GM19395 (cell line): ENCODE measurements around the gene SDF2L1.
"Not testable (repeated sequence)": the region's sequence is repeated elsewhere in the genome, so short reads cannot be mapped to it uniquely, and the experiment has no call there.

Source experiments
- ATAC-seq: cut with Tn5 transposase; IDR thresholded peaks from one replicate; pipeline ENCODE4 v1.9.1; 2021; ENCODE audit warnings: mild to moderate bottlenecking, moderate library complexity; ENCODE audit not compliant: unreplicated experiment

SDF2L1 gene

GRCh38 chr22:21684492-21685163, 42.5 kb downstream of the SDF2L1 start:
- ATAC-seq = no peak

GRCh38 chr22:21685164-21685513, 43.0 kb downstream of the SDF2L1 start:
- no peak for ATAC-seq

- ATAC-seq = no peak
Measured at GRCh38 chr22:21686193-21686608, 44.1 kb downstream of the SDF2L1 start.

- ATAC-seq = no peak
Measured at GRCh38 chr22:21686634-21687393, 44.7 kb downstream of the SDF2L1 start.

- no peak for ATAC-seq
Measured at GRCh38 chr22:21687685-21688259, 45.7 kb downstream of the SDF2L1 start.

- ATAC-seq = no peak
Measured at GRCh38 chr22:21688341-21688705, 46.2 kb downstream of the SDF2L1 start.

- no peak for ATAC-seq
Measured at GRCh38 chr22:21688706-21689381, 46.7 kb downstream of the SDF2L1 start.

- ATAC-seq = no peak
Measured at GRCh38 chr22:21690401-21690801, 48.3 kb downstream of the SDF2L1 start.

GRCh38 chr22:21691816-21692215, 49.7 kb downstream of the SDF2L1 start:
- no peak for ATAC-seq

GRCh38 chr22:21692856-21693255, 50.8 kb downstream of the SDF2L1 start:
- not testable (repeated sequence) for ATAC-seq

- no peak for ATAC-seq
Measured at GRCh38 chr22:21693333-21693998, 51.4 kb downstream of the SDF2L1 start.
